Measurements from ENCODE around the gene PSME3. TPM values are rescaled to one million over a fixed set of nuclear protein-coding genes. Genes with fewer than 3 reads are reported as not detected.
"Not testable (repeated sequence)": the region's sequence is repeated elsewhere in the genome, so short reads cannot be mapped to it uniquely, and the experiment has no call there.

Gene PSME3
- total and polyA plus RNA-seq, 2 experiments from 2014 or later, result 104 to 170 TPM

DNA sequence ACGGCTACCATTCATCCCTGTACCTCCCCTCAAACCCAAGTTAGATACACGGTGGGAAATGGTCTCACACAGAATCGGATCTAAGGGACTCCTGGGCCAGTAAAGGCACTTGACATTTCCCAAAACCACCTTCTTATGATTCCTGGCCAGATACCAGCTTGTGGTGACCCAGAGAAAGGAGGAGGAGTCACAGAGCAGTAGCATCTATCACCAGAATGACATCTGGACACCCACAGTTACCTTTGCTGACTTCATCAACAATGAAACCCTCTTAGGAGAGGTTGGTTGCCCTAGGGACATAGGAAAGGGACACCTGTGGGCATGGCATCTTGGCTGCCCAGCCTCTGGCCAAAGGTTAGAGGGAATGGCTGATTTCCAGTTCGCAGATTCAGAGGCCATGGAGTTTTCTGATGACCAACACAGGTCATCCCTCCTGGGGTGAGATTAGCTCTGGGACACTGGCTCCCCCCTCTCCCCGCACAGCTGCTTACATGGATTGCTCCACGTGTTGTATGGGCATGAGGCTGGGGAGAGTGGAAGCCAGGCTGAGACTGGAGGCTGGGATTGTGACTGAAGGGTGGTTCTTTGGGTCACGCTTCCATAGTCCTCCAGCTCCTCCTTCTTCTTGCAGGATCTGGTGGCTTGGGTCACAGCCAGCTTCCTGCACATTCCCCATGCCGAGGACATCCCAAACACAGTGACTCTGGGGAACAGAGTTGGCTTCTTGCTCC is 16.4 kb downstream of the PSME3 start:
- TF ChIP-seq EZH2phosphoT487 (IDR thresholded peaks at IDR 0.05; ENCODE audit: insufficient read depth, low read depth) (no peak), EZH2 (IDR thresholded peaks at IDR 0.05; ENCODE audit: insufficient read depth, poor library complexity, severe bottlenecking) (no peak)
- H3K4me2 ChIP-seq (ENCODE audit: unreplicated experiment), result no peak overlapping the region
- H3K4me3 ChIP-seq, result no peak overlapping the region
- H3K27ac ChIP-seq, result no peak overlapping the region
- no peaks in the 10 kb centered on the region for H4K20me1 ChIP-seq (ENCODE audit: insufficient read depth)
- no peaks in the 10 kb centered on the region for H3K9me2 ChIP-seq (ENCODE audit: insufficient read depth)
- no peak overlapping the region for H2AFZ ChIP-seq
- H3K79me2 ChIP-seq (ENCODE audit: insufficient read depth), result no peaks in the 10 kb centered on the region
- peaks cover 13% of the 10 kb centered on the region for H3K4me1 ChIP-seq (ENCODE audit: insufficient read depth)
- in situ Hi-C loops (cut with MboI), result no loop called here
- no peaks in the 10 kb centered on the region for H3K9me3 ChIP-seq (ENCODE audit: low read depth)
- 54 to 59% methylated on average over 8 of the region's 8 CpGs for WGBS, 2 experiments (ENCODE audit: low coverage in 1 of 2, low lambda C conversion rate in 2 of 2, missing lambda C conversion rate in 2 of 2)
- 0 out of 2 replicates have a peak, but pooled peaks cover 3% of the 10 kb centered on the region for H3K27me3 ChIP-seq (replicated peaks; ENCODE audit: insufficient read depth)
- peaks cover 9% of the 10 kb centered on the region for H3F3A ChIP-seq (ENCODE audit: insufficient read depth)
- H3K9ac ChIP-seq, result no peak overlapping the region
- peak; percentile 31 for DNase-seq
- no peaks in the 10 kb centered on the region for H3K36me3 ChIP-seq (ENCODE audit: low read depth)

GRCh38 chr17:42850954-42851353 is 17.8 kb downstream of the PSME3 start, which contains the start of gene AOC3:
Gene AOC3 (plus strand): TSS chr17:42851199. CDS start chr17:42851344, 145 bp downstream.
- no peak for TF ChIP-seq EZH2 (IDR thresholded peaks at IDR 0.05; ENCODE audit: insufficient read depth, poor library complexity, severe bottlenecking)
- no peak for TF ChIP-seq EZH2phosphoT487 (IDR thresholded peaks at IDR 0.05; ENCODE audit: insufficient read depth, low read depth)
- Histone ChIP-seq H3K79me2 (ENCODE audit: insufficient read depth) (no peaks in the 10 kb centered on the region), H4K20me1 (ENCODE audit: insufficient read depth) (no peaks in the 10 kb centered on the region), H3K36me3 (ENCODE audit: low read depth) (no peaks in the 10 kb centered on the region), H3F3A (ENCODE audit: insufficient read depth) (peaks cover 9% of the 10 kb centered on the region), H2AFZ (no peak within 1 kb of the TSS), H3K9me3 (ENCODE audit: low read depth) (no peaks in the 10 kb centered on the region), H3K9ac (no peak within 1 kb of the TSS), H3K4me3 (no peak within 1 kb of the TSS), H3K27me3 (replicated peaks; ENCODE audit: insufficient read depth) (0 out of 2 replicates have a peak, but pooled peaks cover 3% of the 10 kb centered on the region), H3K4me1 (ENCODE audit: insufficient read depth) (peaks cover 13% of the 10 kb centered on the region), H3K9me2 (ENCODE audit: insufficient read depth) (no peaks in the 10 kb centered on the region), H3K27ac (no peak within 1 kb of the TSS), H3K4me2 (ENCODE audit: unreplicated experiment) (no peak within 1 kb of the TSS)
- no peak for DNase-seq
- in situ Hi-C loops (cut with MboI), result no loop called here
- 52% methylated on average over 5 to 9 of the region's 9 CpGs for WGBS, 2 experiments (ENCODE audit: low coverage in 1 of 2, low lambda C conversion rate in 2 of 2, missing lambda C conversion rate in 2 of 2)

- H3K4me2 ChIP-seq (ENCODE audit: unreplicated experiment); H3K4me1 ChIP-seq (ENCODE audit: insufficient read depth); H3F3A ChIP-seq (ENCODE audit: insufficient read depth); H3K79me2 ChIP-seq (ENCODE audit: insufficient read depth); H2AFZ ChIP-seq; H4K20me1 ChIP-seq (ENCODE audit: insufficient read depth); DNase-seq; H3K27ac ChIP-seq; in situ Hi-C loops (cut with MboI); H3K36me3 ChIP-seq (ENCODE audit: low read depth); H3K9me2 ChIP-seq (ENCODE audit: insufficient read depth); H3K9ac ChIP-seq; H3K9me3 ChIP-seq (ENCODE audit: low read depth); H3K4me3 ChIP-seq; H3K27me3 ChIP-seq (replicated peaks; ENCODE audit: insufficient read depth): not testable (repeated sequence)
- 83 to 89% methylated on average over 16 to 22 of the region's 28 CpGs for WGBS, 2 experiments (ENCODE audit: low coverage in 1 of 2, low lambda C conversion rate in 2 of 2, missing lambda C conversion rate in 2 of 2)
These were observed 18.4 kb downstream of the PSME3 start for GRCh38 chr17:42851371-42852240.

DNA sequence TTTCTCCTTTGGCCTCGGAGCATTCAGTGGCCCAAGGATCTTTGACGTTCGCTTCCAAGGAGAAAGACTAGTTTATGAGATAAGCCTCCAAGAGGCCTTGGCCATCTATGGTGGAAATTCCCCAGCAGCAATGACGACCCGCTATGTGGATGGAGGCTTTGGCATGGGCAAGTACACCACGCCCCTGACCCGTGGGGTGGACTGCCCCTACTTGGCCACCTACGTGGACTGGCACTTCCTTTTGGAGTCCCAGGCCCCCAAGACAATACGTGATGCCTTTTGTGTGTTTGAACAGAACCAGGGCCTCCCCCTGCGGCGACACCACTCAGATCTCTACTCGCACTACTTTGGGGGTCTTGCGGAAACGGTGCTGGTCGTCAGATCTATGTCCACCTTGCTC is 19.2 kb downstream of the PSME3 start:
- H3K27me3 ChIP-seq (replicated peaks; ENCODE audit: insufficient read depth), result 0 out of 2 replicates have a peak, but pooled peaks cover 3% of the 10 kb centered on the region
- WGBS, 2 experiments (ENCODE audit: low coverage in 1 of 2, low lambda C conversion rate in 2 of 2, missing lambda C conversion rate in 2 of 2), result 91 to 95% methylated on average over 15 of the region's 15 CpGs
- in situ Hi-C loops (cut with MboI), result no loop called here

More for the DNA sequence above, 19.2 kb downstream of the PSME3 start:
- TF ChIP-seq EZH2 (IDR thresholded peaks at IDR 0.05; ENCODE audit: insufficient read depth, poor library complexity, severe bottlenecking), result no peak
- no peak for TF ChIP-seq EZH2phosphoT487 (IDR thresholded peaks at IDR 0.05; ENCODE audit: insufficient read depth, low read depth)
- no peaks in the 10 kb centered on the region for H3K36me3 ChIP-seq (ENCODE audit: low read depth)
- no peaks in the 10 kb centered on the region for H3K4me1 ChIP-seq (ENCODE audit: insufficient read depth)
- H3K79me2 ChIP-seq (ENCODE audit: insufficient read depth), result no peaks in the 10 kb centered on the region
- no peaks in the 10 kb centered on the region for H3K9me2 ChIP-seq (ENCODE audit: insufficient read depth)
- H4K20me1 ChIP-seq (ENCODE audit: insufficient read depth), result no peaks in the 10 kb centered on the region
- no peak overlapping the region for H3K4me2 ChIP-seq (ENCODE audit: unreplicated experiment)
- no peak overlapping the region for H2AFZ ChIP-seq
- H3K9ac ChIP-seq, result no peak overlapping the region
- no peak overlapping the region for H3K4me3 ChIP-seq
- peaks cover under 1% of the 10 kb centered on the region; the same call in 1 of the 2 replicates for H3F3A ChIP-seq (ENCODE audit: insufficient read depth)
- H3K27ac ChIP-seq, result no peak overlapping the region
- no peak for DNase-seq
- H3K9me3 ChIP-seq (ENCODE audit: low read depth), result no peaks in the 10 kb centered on the region

Measured in GM23248 (cell line).